HCT116 (cell line): ENCODE measurements around the gene CAB39. TPM values are rescaled to one million over a fixed set of nuclear protein-coding genes. Genes with fewer than 3 reads are reported as not detected.

Source experiments
- ATAC-seq: fragments of 200-7000 bp; cut with Tn5 transposase; 2 replicates; pipeline ENCODE4 v1.9.1; 2020; ENCODE audit warnings: mild to moderate bottlenecking, moderate library complexity
- BruUV-seq: library from RNA; stranded (reverse); fragments of 400-500 nt; replicated peaks from 2 replicates; lab custom pipeline; 2021; lab: Mats Ljungman, UMichigan
- CTCF ChIA-PET: fragments of 300-600 bp; sonication (Branson Sonifier 250); formaldehyde crosslinking; loops from one replicate; lab custom pipeline; 2021; ENCODE audit warnings: antibody characterized with exemption; lab: Charles Lee
- POLR2A ChIA-PET: fragments of 300-600, 350-600 bp; sonication (Branson Sonifier 250); formaldehyde crosslinking; loops from one replicate; lab custom pipeline; 2021; ENCODE audit warnings: antibody characterized with exemption; lab: Charles Lee
- RAD21 ChIA-PET, 2 experiments: fragments of 300-600 bp; sonication (Branson Sonifier 250); formaldehyde crosslinking; loops; one replicate each; lab custom pipeline; 2023; ENCODE audit warnings: low total read pairs in 2 of 2; ENCODE audit not compliant: uncharacterized antibody in 2 of 2, unreplicated experiment in 2 of 2, low non-redundant PET in 1 of 2; lab: Charles Lee
- DNase-seq: peaks from one replicate; pipeline ENCODE4 v3.0.0-alpha.2; 2010; ENCODE audit warnings: low read depth, low spot score
- H2AFZ ChIP-seq: fragments of 200-600 bp; shearing (Covaris generic), sonication (generic); 2 replicates; pipeline ENCODE4 v1.6.1; 2017; ENCODE audit warnings: low read depth, mixed run types, mixed read lengths, antibody characterized with exemption, low read length; ENCODE audit not compliant: poor library complexity, severe bottlenecking
- H3K27ac ChIP-seq: 2 replicates; pipeline ENCODE4 v1.5.1; 2012; ENCODE audit warnings: low read depth, low read length
- H3K27me3 ChIP-seq: fragments of 200-600 bp; sonication (generic); 2 replicates; pipeline ENCODE4 v1.6.1; 2016; ENCODE audit warnings: mixed run types, low read length, mixed read lengths; ENCODE audit not compliant: insufficient read depth
- H3K36me3 ChIP-seq, 2 experiments: fragments of 200-500 bp in 1 of 2; fragments of 200-600 bp in 1 of 2; sonication (Bioruptor generic) in 1 of 2; sonication (generic) in 1 of 2; 2 replicates each; pipeline versions ENCODE4 v1.5.1 to v1.6.1; 2014 to 2016; ENCODE audit warnings: low read length in 2 of 2, inconsistent platforms in 1 of 2, mixed read lengths in 1 of 2, mixed run types in 1 of 2; ENCODE audit not compliant: insufficient read depth in 2 of 2, control insufficient read depth in 1 of 2
- H3K4me1 ChIP-seq, 2 experiments: fragments of 200-600 bp in 1 of 2; sonication (generic) in 1 of 2; 2 replicates each; pipeline versions ENCODE4 v1.5.1 to v1.6.1; 2012 to 2017; ENCODE audit warnings: low read length in 2 of 2, inconsistent platforms in 1 of 2, mild to moderate bottlenecking in 1 of 2, mixed read lengths in 1 of 2, mixed run types in 1 of 2, moderate library complexity in 1 of 2; ENCODE audit not compliant: insufficient read depth in 2 of 2, control insufficient read depth in 1 of 2
- H3K4me2 ChIP-seq: fragments of 200-600 bp; sonication (generic); 2 replicates; pipeline ENCODE4 v1.6.1; 2017; ENCODE audit warnings: mixed run types, low read length, mixed read lengths
- H3K4me3 ChIP-seq, 2 experiments: fragments of 200-600 bp in 1 of 2; sonication (generic) in 1 of 2; replicated peaks in 1 of 2; 2 replicates each; pipeline ENCODE4 v1.5.1; 2011 to 2016; ENCODE audit warnings: low read length in 2 of 2, control low read depth in 1 of 2, low read depth in 1 of 2, mild to moderate bottlenecking in 1 of 2, mixed read lengths in 1 of 2, mixed run types in 1 of 2
- H3K79me2 ChIP-seq: fragments of 200-600 bp; sonication (generic); 2 replicates; pipeline ENCODE4 v1.6.1; 2017; ENCODE audit warnings: mild to moderate bottlenecking, mixed run types, low read length, moderate library complexity, mixed read lengths; ENCODE audit not compliant: insufficient read depth
- H3K9ac ChIP-seq: fragments of 200-600 bp; sonication (generic); 2 replicates; pipeline ENCODE4 v1.6.1; 2016; ENCODE audit warnings: low read length, mixed read lengths
- H3K9me2 ChIP-seq: fragments of 200-600 bp; sonication (generic), shearing (Covaris generic); 2 replicates; pipeline ENCODE4 v1.6.1; 2017; ENCODE audit warnings: mixed run types, mild to moderate bottlenecking, moderate library complexity; ENCODE audit not compliant: insufficient read depth
- H3K9me3 ChIP-seq, 2 experiments: fragments of 200-500 bp in 1 of 2; fragments of 200-600 bp in 1 of 2; sonication (Bioruptor generic) in 1 of 2; sonication (generic) in 1 of 2; 2 replicates each; pipeline ENCODE4 v1.6.1; 2014 to 2017; ENCODE audit warnings: low read length in 2 of 2, mixed read lengths in 2 of 2, inconsistent platforms in 1 of 2, low read depth in 1 of 2, mild to moderate bottlenecking in 1 of 2, mixed run types in 1 of 2, moderate library complexity in 1 of 2; ENCODE audit not compliant: control insufficient read depth in 1 of 2, insufficient read depth in 1 of 2
- H4K20me1 ChIP-seq: fragments of 200-600 bp; sonication (generic), shearing (Covaris generic); 2 replicates; pipeline ENCODE4 v1.6.1; 2017; ENCODE audit warnings: mixed run types, mild to moderate bottlenecking, moderate library complexity; ENCODE audit not compliant: insufficient read depth
- CBX3 ChIP-seq: IDR thresholded peaks from 2 replicates; pipeline ENCODE4 v1.6.1; 2012; ENCODE audit warnings: low read depth
- CTCF ChIP-seq, 3 experiments: fragments of 200-600 bp in 1 of 3; sonication (generic) in 1 of 3; IDR thresholded peaks in 2 of 3; conservative IDR thresholded peaks in 1 of 3; 2 replicates each; pipeline ENCODE4 v1.5.1; 2012 to 2017; ENCODE audit warnings: low read depth in 2 of 3, low read length in 2 of 3, antibody characterized with exemption in 1 of 3, borderline replicate concordance in 1 of 3, control low read depth in 1 of 3, mild to moderate bottlenecking in 1 of 3, mixed read lengths in 1 of 3, mixed run types in 1 of 3, moderate library complexity in 1 of 3; ENCODE audit not compliant: insufficient read depth in 1 of 3
- EGR1 ChIP-seq: IDR thresholded peaks from 2 replicates; pipeline ENCODE4 v1.6.1; 2012; ENCODE audit warnings: low read depth
- ELF1 ChIP-seq: IDR thresholded peaks from 2 replicates; pipeline ENCODE4 v1.6.1; 2012; ENCODE audit warnings: low read depth, borderline replicate concordance
- EZH2 ChIP-seq: fragments of 200-600 bp; sonication (generic); IDR thresholded peaks from 2 replicates; pipeline ENCODE4 v1.6.1; 2017; ENCODE audit warnings: antibody characterized with exemption, mixed run types
- JUND ChIP-seq: IDR thresholded peaks from 2 replicates; pipeline ENCODE4 v1.6.1; 2012
- POLR2A ChIP-seq: IDR thresholded peaks from 2 replicates; pipeline ENCODE4 v1.7.0; 2011; ENCODE audit warnings: borderline replicate concordance; ENCODE audit not compliant: insufficient read depth, insufficient read length; ENCODE audit errors: extremely low read depth
- RAD21 ChIP-seq: IDR thresholded peaks from 2 replicates; pipeline ENCODE4 v1.6.1; 2012; ENCODE audit warnings: low read depth, mild to moderate bottlenecking
- REST ChIP-seq: IDR thresholded peaks from 2 replicates; pipeline ENCODE4 v1.6.1; 2012; ENCODE audit warnings: low read depth
- SIN3A ChIP-seq: IDR thresholded peaks from 2 replicates; pipeline ENCODE4 v1.6.1; 2012; ENCODE audit warnings: low read depth
- SP1 ChIP-seq: IDR thresholded peaks from 2 replicates; pipeline ENCODE4 v1.6.1; 2012; ENCODE audit warnings: low read depth
- SRF ChIP-seq: IDR thresholded peaks from 2 replicates; pipeline ENCODE4 v1.6.1; 2012; ENCODE audit warnings: low read depth
- TCF7L2 ChIP-seq: IDR thresholded peaks from 2 replicates; pipeline ENCODE4 v1.7.0; 2011; ENCODE audit warnings: borderline replicate concordance, inconsistent platforms; ENCODE audit not compliant: insufficient read depth, insufficient read length; ENCODE audit errors: extremely low read depth
- ZFX ChIP-seq: fragments of 450-650 bp; IDR thresholded peaks from 2 replicates; pipeline ENCODE4 v1.6.1; 2017
- ZNF274 ChIP-seq: fragments of 200-500 bp; sonication (Bioruptor generic); IDR thresholded peaks from 2 replicates; pipeline ENCODE4 v1.6.1; 2014; ENCODE audit warnings: mild to moderate bottlenecking, low read depth, low read length, inconsistent platforms
- intact Hi-C: fragments of 100-400 bp; cut with micrococcal nuclease; formaldehyde crosslinking; loops from 2 replicates; pipeline ENCODE4 v1.10.0; 2022
- total RNA-seq: library from RNA; stranded (reverse); gene quantifications from one replicate; pipeline ENCODE4 v1.2.1, GENCODE V29; 2021; ENCODE audit not compliant: unreplicated experiment
- TF ChIP-seq, protein P1 (sequence below): IDR thresholded peaks from 2 replicates; pipeline ENCODE4 v1.6.1; 2012
- TF ChIP-seq, protein P2 (sequence below): IDR thresholded peaks from 2 replicates; pipeline ENCODE4 v1.6.1; 2011; ENCODE audit warnings: mild to moderate bottlenecking, low read length, moderate library complexity; ENCODE audit not compliant: insufficient replicate concordance; ENCODE audit errors: extremely low read depth

Gene CAB39
- total RNA-seq, 1 experiment from 2014 or later: 63.6 TPM

DNA sequence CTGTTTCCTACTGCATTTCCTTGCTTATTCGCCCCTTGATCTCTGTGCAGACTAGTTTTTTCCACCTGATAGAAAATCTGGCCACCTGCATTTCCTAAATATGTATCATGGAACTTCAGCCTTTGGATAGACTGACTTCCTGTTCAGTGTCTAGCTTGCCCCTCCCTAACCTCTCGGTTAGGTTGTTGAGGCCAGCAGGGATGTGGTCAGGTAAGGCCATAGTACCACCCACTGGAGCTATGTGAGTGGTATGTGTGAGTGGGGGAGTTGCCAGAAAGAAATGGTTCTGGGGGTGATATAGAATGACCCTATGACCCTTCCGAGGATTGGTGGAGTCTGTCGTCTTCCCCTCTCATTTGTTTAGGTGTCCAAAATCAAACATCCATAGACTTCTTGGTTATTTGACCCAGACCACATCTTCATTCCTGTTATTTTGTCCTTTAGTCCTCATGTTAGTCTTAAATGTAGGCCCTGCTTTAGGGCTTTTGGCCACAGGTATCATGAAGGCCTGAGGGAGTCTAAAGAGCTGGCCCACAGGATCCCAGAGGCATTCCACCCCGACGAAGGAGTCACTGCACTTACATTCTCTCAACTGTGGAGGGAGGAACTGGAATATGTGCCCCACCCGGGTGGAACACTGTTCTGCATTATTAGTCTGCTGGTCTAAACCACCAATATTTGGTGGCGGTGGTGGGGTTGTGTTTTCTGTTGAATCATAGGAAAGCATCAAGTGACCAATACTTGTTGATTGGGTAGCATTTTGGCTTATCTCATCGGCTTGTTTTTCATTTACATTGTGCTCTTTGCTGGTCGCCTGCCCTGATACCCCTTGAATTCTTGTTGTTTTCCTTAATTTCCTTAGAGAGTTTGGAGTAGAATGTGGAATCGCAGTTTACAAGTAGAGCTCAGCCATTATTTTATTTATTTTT is 21.9 kb downstream of the CAB39 start:
- H3K27ac ChIP-seq: no peak overlapping the region
- ATAC-seq (no peak), DNase-seq (no peak)
- H3K9me3 ChIP-seq: no peaks in the 10 kb centered on the region
- H4K20me1 ChIP-seq: no peaks in the 10 kb centered on the region
- no peak overlapping the region for H3K4me2 ChIP-seq
- ChIA-PET CTCF (no interaction called here), POLR2A (no interaction called here), RAD21 (no interaction called here)
- intact Hi-C loops: no loop called here
- no peaks in the 10 kb centered on the region for H3K9me2 ChIP-seq
- peaks cover 12 to 20% of the 10 kb centered on the region in 2 experiments; a peak in 2 of 4 replicates for H3K4me1 ChIP-seq
- H3K27me3 ChIP-seq: no peaks in the 10 kb centered on the region
- peaks cover 100% of the 10 kb centered on the region for H3K79me2 ChIP-seq
- no peak overlapping the region for H2AFZ ChIP-seq
- TF ChIP-seq EZH2: no peak
- TF ChIP-seq EGR1: no peak
- TF ChIP-seq SRF: no peak
- TF ChIP-seq, protein P1, sequence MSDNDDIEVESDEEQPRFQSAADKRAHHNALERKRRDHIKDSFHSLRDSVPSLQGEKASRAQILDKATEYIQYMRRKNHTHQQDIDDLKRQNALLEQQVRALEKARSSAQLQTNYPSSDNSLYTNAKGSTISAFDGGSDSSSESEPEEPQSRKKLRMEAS: no peak
- TF ChIP-seq ELF1: no peak
- no peak for TF ChIP-seq JUND
- no peak for TF ChIP-seq CTCF (IDR thresholded peaks at IDR 0.05 in 2 of 3, conservative IDR thresholded peaks at IDR 0.05 in 1 of 3; ENCODE audit: borderline replicate concordance in 1 of 3, insufficient read depth in 1 of 3, low read depth in 2 of 3, low read length in 2 of 3)
- no peak for TF ChIP-seq ZFX
- no peak for TF ChIP-seq SP1
- TF ChIP-seq TCF7L2: no peak
- no peak for TF ChIP-seq SIN3A
- no peak for TF ChIP-seq CBX3
- no peak for TF ChIP-seq POLR2A
- TF ChIP-seq RAD21: no peak
- no peak for TF ChIP-seq REST
- TF ChIP-seq, protein P2, sequence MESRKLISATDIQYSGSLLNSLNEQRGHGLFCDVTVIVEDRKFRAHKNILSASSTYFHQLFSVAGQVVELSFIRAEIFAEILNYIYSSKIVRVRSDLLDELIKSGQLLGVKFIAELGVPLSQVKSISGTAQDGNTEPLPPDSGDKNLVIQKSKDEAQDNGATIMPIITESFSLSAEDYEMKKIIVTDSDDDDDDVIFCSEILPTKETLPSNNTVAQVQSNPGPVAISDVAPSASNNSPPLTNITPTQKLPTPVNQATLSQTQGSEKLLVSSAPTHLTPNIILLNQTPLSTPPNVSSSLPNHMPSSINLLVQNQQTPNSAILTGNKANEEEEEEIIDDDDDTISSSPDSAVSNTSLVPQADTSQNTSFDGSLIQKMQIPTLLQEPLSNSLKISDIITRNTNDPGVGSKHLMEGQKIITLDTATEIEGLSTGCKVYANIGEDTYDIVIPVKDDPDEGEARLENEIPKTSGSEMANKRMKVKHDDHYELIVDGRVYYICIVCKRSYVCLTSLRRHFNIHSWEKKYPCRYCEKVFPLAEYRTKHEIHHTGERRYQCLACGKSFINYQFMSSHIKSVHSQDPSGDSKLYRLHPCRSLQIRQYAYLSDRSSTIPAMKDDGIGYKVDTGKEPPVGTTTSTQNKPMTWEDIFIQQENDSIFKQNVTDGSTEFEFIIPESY: no peak
- no peak for TF ChIP-seq ZNF274
- no TSS peak for BruUV-seq
- H3K36me3 ChIP-seq: no peaks in the 10 kb centered on the region
- no peak overlapping the region for H3K4me3 ChIP-seq
- no peak overlapping the region for H3K9ac ChIP-seq
